Mesothelial cell of epicardium (in vitro differentiated cells): Measurements from ENCODE around the gene IL1R2. TPM values are rescaled to one million over a fixed set of nuclear protein-coding genes. Genes with fewer than 3 reads are reported as not detected.

ENCODE experiments used
- DNase-seq, 2 experiments: peaks; one replicate each; pipeline ENCODE4 v3.0.0; 2021; ENCODE audit warnings: low spot score in 2 of 2; ENCODE audit not compliant: unreplicated experiment in 2 of 2
- H3K27ac Mint-ChIP-seq: 2 replicates; pipeline ENCODE4 v1.8.0; 2021; ENCODE audit warnings: mixed read lengths
- H3K27me3 Mint-ChIP-seq: 2 replicates; pipeline ENCODE4 v1.8.0; 2021; ENCODE audit warnings: low read depth, mixed read lengths
- H3K36me3 Mint-ChIP-seq: 2 replicates; pipeline ENCODE4 v1.8.0; 2021; ENCODE audit warnings: mixed read lengths
- H3K4me1 Mint-ChIP-seq: 2 replicates; pipeline ENCODE4 v1.8.0; 2021; ENCODE audit warnings: mixed read lengths
- H3K4me3 Mint-ChIP-seq: 2 replicates; pipeline ENCODE4 v1.8.0; 2021; ENCODE audit warnings: mild to moderate bottlenecking, moderate library complexity, mixed read lengths
- H3K9me3 Mint-ChIP-seq: 2 replicates; pipeline ENCODE4 v1.8.0; 2021; ENCODE audit warnings: mixed read lengths
- CTCF ChIP-seq: fragments of 200-600 bp; sonication (generic); IDR thresholded peaks from one replicate; pipeline ENCODE4 v1.5.0; 2021; ENCODE audit warnings: antibody characterized with exemption; ENCODE audit not compliant: unreplicated experiment
- total RNA-seq: library from RNA; stranded (reverse); gene quantifications from 3 replicates; pipeline ENCODE4 v1.2.1, GENCODE V29; 2021

Gene IL1R2
- total RNA-seq, 1 donor from 2014 or later, result not detected

- H3K4me3 Mint-ChIP-seq, result no peak overlapping the region
- peaks cover 2% of the 10 kb centered on the region for H3K27me3 Mint-ChIP-seq
- no peaks in the 10 kb centered on the region for H3K4me1 Mint-ChIP-seq
- TF ChIP-seq CTCF, result no peak
- no peaks in the 10 kb centered on the region for H3K9me3 Mint-ChIP-seq
- no peak overlapping the region for H3K27ac Mint-ChIP-seq
- H3K36me3 Mint-ChIP-seq, result no peaks in the 10 kb centered on the region
- no peak for DNase-seq
Observed at GRCh38 chr2:102009557-102009956, 17.8 kb downstream of the IL1R2 start.

GRCh38 chr2:102010902-102011301, 19.1 kb downstream of the IL1R2 start:
- TF ChIP-seq CTCF, result no peak
- no peaks in the 10 kb centered on the region for H3K4me1 Mint-ChIP-seq
- no peak overlapping the region for H3K27ac Mint-ChIP-seq
- no peaks in the 10 kb centered on the region for H3K36me3 Mint-ChIP-seq
- peaks cover 2% of the 10 kb centered on the region for H3K27me3 Mint-ChIP-seq
- H3K9me3 Mint-ChIP-seq, result no peaks in the 10 kb centered on the region
- H3K4me3 Mint-ChIP-seq, result no peak overlapping the region
- DNase-seq, result no peak

GRCh38 chr2:102012061-102012614, 20.4 kb downstream of the IL1R2 start:
- Mint-ChIP-seq H3K36me3 (no peaks in the 10 kb centered on the region), H3K27ac (no peak overlapping the region), H3K4me1 (no peaks in the 10 kb centered on the region), H3K27me3 (peaks cover 2% of the 10 kb centered on the region), H3K4me3 (no peak overlapping the region), H3K9me3 (no peaks in the 10 kb centered on the region)
- TF ChIP-seq CTCF, result no peak
- DNase-seq, result no peak

- TF ChIP-seq CTCF, result no peak
- DNase-seq, result no peak
- H3K36me3 Mint-ChIP-seq, result no peaks in the 10 kb centered on the region
- no peak overlapping the region for H3K27ac Mint-ChIP-seq
- H3K4me1 Mint-ChIP-seq, result no peaks in the 10 kb centered on the region
- no peaks in the 10 kb centered on the region for H3K27me3 Mint-ChIP-seq
- no peak overlapping the region for H3K4me3 Mint-ChIP-seq
- no peaks in the 10 kb centered on the region for H3K9me3 Mint-ChIP-seq
Observed at GRCh38 chr2:102013206-102014040, 21.7 kb downstream of the IL1R2 start.

GRCh38 chr2:102014041-102014345, 22.2 kb downstream of the IL1R2 start:
- Mint-ChIP-seq H3K9me3 (no peaks in the 10 kb centered on the region), H3K4me1 (no peaks in the 10 kb centered on the region), H3K27ac (no peak overlapping the region), H3K4me3 (no peak overlapping the region), H3K36me3 (no peaks in the 10 kb centered on the region), H3K27me3 (no peaks in the 10 kb centered on the region)
- DNase-seq, result no peak
- TF ChIP-seq CTCF, result no peak
